ENCODE measurements around the gene HTR6. TPM values are rescaled to one million over a fixed set of nuclear protein-coding genes. Genes with fewer than 3 reads are reported as not detected.

Gene HTR6
- total RNA-seq, 1 donor from 2014 or later: not detected

DNA sequence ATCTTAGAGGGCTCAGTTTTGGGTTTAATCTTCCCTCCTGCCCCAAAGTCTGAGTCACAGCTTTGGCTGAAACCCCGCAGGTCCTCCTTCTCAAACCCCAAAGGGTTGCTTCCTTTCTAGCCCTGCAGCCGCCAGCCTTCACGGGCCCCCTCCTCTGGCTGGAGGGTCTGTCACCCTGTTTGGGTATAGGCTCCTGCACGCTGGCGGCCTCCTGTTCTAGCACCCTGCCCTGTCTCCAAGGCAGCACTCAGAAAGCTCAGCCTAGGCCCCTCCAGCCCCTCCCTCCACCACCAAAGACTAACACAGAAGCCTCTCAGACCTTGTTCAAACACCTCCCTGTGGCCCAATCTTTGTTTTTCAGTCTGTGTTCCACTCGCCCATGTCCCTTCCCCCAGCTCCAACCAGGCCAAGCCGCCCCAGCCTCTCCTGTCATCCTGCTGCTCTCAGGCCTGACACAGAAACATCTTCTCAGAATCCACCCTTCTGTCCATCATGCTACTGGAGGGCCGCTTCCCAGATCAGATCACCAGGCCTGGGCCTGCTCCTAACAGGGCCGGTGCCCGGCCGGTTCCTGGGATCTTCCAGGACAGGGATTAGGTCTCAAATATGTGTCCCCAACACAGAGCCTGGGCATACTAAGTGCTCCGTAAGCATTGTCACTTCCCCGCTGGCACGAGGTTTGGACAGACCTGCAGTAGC is 35.6 kb downstream of the HTR6 start:
- no peak for TF ChIP-seq CTCF (conservative IDR thresholded peaks at IDR 0.05)
- Mint-ChIP-seq H3K4me1 (ENCODE audit: unreplicated experiment) (no peaks in the 10 kb centered on the region), H3K4me3 (no peak overlapping the region), H3K36me3 (no peaks in the 10 kb centered on the region), H3K9me3 (no peaks in the 10 kb centered on the region), H3K27ac (no peak overlapping the region), H3K27me3 (no peaks in the 10 kb centered on the region)
- no peak for DNase-seq (ENCODE audit: extremely low spot score, unreplicated experiment)

GRCh38 chr1:19703280-19703679 is 38.6 kb downstream of the HTR6 start:
- DNase-seq (ENCODE audit: extremely low spot score, unreplicated experiment): no peak
- TF ChIP-seq CTCF (conservative IDR thresholded peaks at IDR 0.05): no peak
- Mint-ChIP-seq H3K4me1 (ENCODE audit: unreplicated experiment) (no peaks in the 10 kb centered on the region), H3K4me3 (no peak overlapping the region), H3K36me3 (no peaks in the 10 kb centered on the region), H3K27me3 (no peaks in the 10 kb centered on the region), H3K9me3 (no peaks in the 10 kb centered on the region), H3K27ac (peak overlapping the region; percentile 70)

DNA sequence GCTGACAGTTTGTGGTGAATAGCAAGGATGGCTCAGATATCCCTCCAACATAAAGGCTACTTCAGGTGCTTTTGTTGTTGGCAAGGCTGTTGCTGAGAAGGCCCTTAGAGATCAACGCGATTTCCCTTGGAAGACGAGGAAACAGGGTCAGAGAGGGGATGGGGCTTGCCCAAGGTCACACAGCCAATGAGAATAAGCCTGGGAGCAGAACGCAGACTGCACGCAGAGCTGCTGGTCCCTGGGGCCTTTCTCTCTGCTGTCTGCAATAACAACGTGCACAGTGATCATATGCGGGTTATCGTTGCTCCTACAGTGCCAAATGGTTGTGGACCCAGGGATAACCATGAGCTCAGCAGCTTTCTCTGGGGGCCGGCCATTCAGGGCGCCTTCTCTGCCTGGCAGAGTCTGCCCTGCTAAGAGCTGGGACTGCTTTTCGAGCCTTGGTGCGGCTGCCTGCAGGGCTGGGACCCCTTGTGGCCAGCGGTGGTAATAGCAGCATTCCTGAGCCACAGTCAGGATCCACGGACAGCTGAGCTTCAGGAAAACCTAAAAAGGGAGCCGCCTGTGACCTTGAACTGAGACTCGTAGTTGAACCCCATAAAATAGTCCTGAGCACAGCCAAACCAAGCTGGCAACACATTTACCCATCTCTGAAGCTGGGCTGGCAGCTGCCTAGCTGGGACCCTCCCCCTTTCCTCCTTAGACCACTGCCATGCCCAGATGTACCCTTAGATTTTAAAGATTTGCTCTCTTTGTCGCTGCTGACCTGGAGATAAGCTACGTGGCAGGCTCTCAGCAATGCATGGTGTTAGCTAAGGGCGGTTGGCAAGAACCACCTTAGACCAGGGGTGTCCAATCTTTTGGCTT is 39.8 kb downstream of the HTR6 start:
- Mint-ChIP-seq H3K36me3 (no peaks in the 10 kb centered on the region), H3K27me3 (no peaks in the 10 kb centered on the region), H3K27ac (peak overlapping the region; percentile 70), H3K4me1 (ENCODE audit: unreplicated experiment) (peaks cover 6% of the 10 kb centered on the region), H3K4me3 (no peak overlapping the region), H3K9me3 (no peaks in the 10 kb centered on the region)
- peak; percentile 83 for DNase-seq (ENCODE audit: extremely low spot score, unreplicated experiment)
- TF ChIP-seq CTCF (conservative IDR thresholded peaks at IDR 0.05): peak; percentile 93

- Mint-ChIP-seq H3K27ac (no peak overlapping the region), H3K36me3 (no peaks in the 10 kb centered on the region), H3K9me3 (no peaks in the 10 kb centered on the region), H3K4me1 (ENCODE audit: unreplicated experiment) (peaks cover 9% of the 10 kb centered on the region), H3K4me3 (no peak overlapping the region), H3K27me3 (no peaks in the 10 kb centered on the region)
- no peak for TF ChIP-seq CTCF (conservative IDR thresholded peaks at IDR 0.05)
- DNase-seq (ENCODE audit: extremely low spot score, unreplicated experiment): no peak
Observed at GRCh38 chr1:19705464-19705863, 40.8 kb downstream of the HTR6 start.

DNA sequence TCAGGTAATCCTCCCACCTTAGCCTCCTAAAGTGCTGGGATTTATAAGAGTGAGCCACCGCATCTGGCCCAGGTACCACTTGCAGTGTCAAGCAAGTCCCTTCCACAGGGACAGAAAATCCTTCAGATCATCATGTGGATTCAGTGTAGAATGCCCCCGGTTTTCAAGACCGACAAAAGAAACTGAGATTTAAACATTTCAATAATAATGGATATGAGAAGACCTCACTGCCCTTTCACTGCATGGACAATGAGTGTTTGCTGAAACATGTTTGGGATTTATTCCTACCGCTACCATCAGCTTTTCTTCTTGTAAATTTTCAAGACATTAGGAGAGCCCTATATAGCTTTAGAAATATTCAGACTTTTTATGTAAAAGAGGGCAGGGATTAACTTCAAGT is 41.5 kb downstream of the HTR6 start:
- Mint-ChIP-seq H3K36me3 (no peaks in the 10 kb centered on the region), H3K27ac (no peak overlapping the region), H3K9me3 (no peaks in the 10 kb centered on the region), H3K4me1 (ENCODE audit: unreplicated experiment) (peaks cover 16% of the 10 kb centered on the region), H3K4me3 (no peak overlapping the region), H3K27me3 (no peaks in the 10 kb centered on the region)
- no peak for TF ChIP-seq CTCF (conservative IDR thresholded peaks at IDR 0.05)
- no peak for DNase-seq (ENCODE audit: extremely low spot score, unreplicated experiment)

All from type B pancreatic cell (in vitro differentiated cells).